SU-DHL-6 (cell line): ENCODE data around the gene CSTF3.

ENCODE experiments used
- H2AFZ ChIP-seq: fragments of 200-600 bp; sonication (generic); 2 replicates; pipeline ENCODE4 v1.6.1; 2014; ENCODE audit warnings: low read depth, mild to moderate bottlenecking, moderate library complexity, mixed read lengths, antibody characterized with exemption, low read length; ENCODE audit not compliant: severe bottlenecking
- H3F3A ChIP-seq: fragments of 200-600 bp; shearing (Covaris generic); 2 replicates; pipeline ENCODE4 v1.6.0; 2016; ENCODE audit warnings: antibody characterized with exemption, mild to moderate bottlenecking; ENCODE audit not compliant: insufficient read depth
- H3K27ac ChIP-seq: fragments of 200-600 bp; sonication (generic); 2 replicates; pipeline ENCODE4 v1.5.1; 2016; ENCODE audit warnings: low read depth, mild to moderate bottlenecking, low read length, moderate library complexity, mixed read lengths
- H3K27me3 ChIP-seq: fragments of 200-600 bp; sonication (generic), shearing (Covaris generic); 2 replicates; pipeline ENCODE4 v1.6.0; 2014; ENCODE audit warnings: mild to moderate bottlenecking, low read length
- H3K36me3 ChIP-seq: fragments of 200-600 bp; sonication (generic); 2 replicates; pipeline ENCODE4 v1.6.1; 2014; ENCODE audit warnings: mild to moderate bottlenecking, low read length, mixed read lengths
- H3K4me2 ChIP-seq: fragments of 300-600, 200-600 bp; shearing (Covaris generic), sonication (generic); 2 replicates; pipeline ENCODE4 v1.6.0; 2014; ENCODE audit warnings: low read length, low read depth, mild to moderate bottlenecking; ENCODE audit not compliant: poor library complexity, severe bottlenecking
- H3K4me3 ChIP-seq: fragments of 200-600 bp; sonication (generic); 2 replicates; pipeline ENCODE4 v1.5.1; 2014; ENCODE audit warnings: antibody characterized with exemption, low read length, mild to moderate bottlenecking, mixed read lengths; ENCODE audit not compliant: insufficient read depth, poor library complexity, severe bottlenecking
- H3K79me2 ChIP-seq: fragments of 200-600 bp; sonication (generic); 2 replicates; pipeline ENCODE4 v1.6.1; 2014; ENCODE audit warnings: mild to moderate bottlenecking, low read length, moderate library complexity; ENCODE audit not compliant: insufficient read depth
- H3K9ac ChIP-seq: fragments of 200-600 bp; sonication (generic); 2 replicates; pipeline ENCODE4 v1.7.0; 2014; ENCODE audit warnings: mild to moderate bottlenecking, low read length
- H3K9me2 ChIP-seq: fragments of 200-600 bp; sonication (generic); replicated peaks from 2 replicates; pipeline ENCODE4 v1.6.1; 2014; ENCODE audit warnings: low read length; ENCODE audit not compliant: insufficient read depth
- H3K9me3 ChIP-seq: fragments of 200-600 bp; sonication (generic); 2 replicates; pipeline ENCODE4 v1.6.1; 2014; ENCODE audit warnings: low read length, mixed read lengths; ENCODE audit not compliant: insufficient read depth
- H4K20me1 ChIP-seq: fragments of 200-600 bp; sonication (generic); 2 replicates; pipeline ENCODE4 v1.6.1; 2014; ENCODE audit warnings: low read depth, mild to moderate bottlenecking, antibody characterized with exemption, low read length, moderate library complexity, mixed read lengths
- CTCF ChIP-seq: fragments of 200-600 bp; sonication (generic); IDR thresholded peaks from one replicate; pipeline ENCODE4 v1.5.1; 2017; ENCODE audit warnings: antibody characterized with exemption, mild to moderate bottlenecking, low read length, moderate library complexity; ENCODE audit not compliant: insufficient read depth, poor library complexity, severe bottlenecking
- EZH2phosphoT487 ChIP-seq: fragments of 200-600 bp; sonication (generic), shearing (Covaris generic); conservative IDR thresholded peaks from 2 replicates; pipeline ENCODE4 v1.6.1; 2018; ENCODE audit warnings: mild to moderate bottlenecking, antibody characterized with exemption, low read length, moderate library complexity, mixed read lengths

CSTF3 gene

GRCh38 chr11:33157103-33158027 is 3.9 kb downstream of the CSTF3 start:
- Histone ChIP-seq H4K20me1 (no peaks in the 10 kb centered on the region), H3K36me3 (no peaks in the 10 kb centered on the region), H3K27ac (no peak overlapping the region), H3K9ac (no peak overlapping the region), H3K9me3 (no peaks in the 10 kb centered on the region), H2AFZ (no peak overlapping the region), H3K27me3 (no peaks in the 10 kb centered on the region), H3K4me2 (peak overlapping the region; percentile 51), H3K4me3 (no peak overlapping the region), H3F3A (no peaks in the 10 kb centered on the region), H3K9me2 (no peaks in the 10 kb centered on the region), H3K79me2 (peaks cover 96% of the 10 kb centered on the region)
- TF ChIP-seq EZH2phosphoT487 (no peak), CTCF (no peak)

GRCh38 chr11:33151399-33151798 is 9.9 kb downstream of the CSTF3 start:
- Histone ChIP-seq H3K79me2 (peaks cover 94% of the 10 kb centered on the region), H3K27me3 (no peaks in the 10 kb centered on the region), H2AFZ (no peak overlapping the region), H3K4me2 (no peak overlapping the region), H4K20me1 (no peaks in the 10 kb centered on the region), H3K36me3 (no peaks in the 10 kb centered on the region), H3K9me2 (no peaks in the 10 kb centered on the region), H3K27ac (no peak overlapping the region), H3F3A (no peaks in the 10 kb centered on the region), H3K9ac (no peak overlapping the region), H3K9me3 (no peaks in the 10 kb centered on the region), H3K4me3 (no peak overlapping the region)
- TF ChIP-seq CTCF: no peak

- H2AFZ ChIP-seq: no peak overlapping the region
- no peak overlapping the region for H3K27ac ChIP-seq
- H3K27me3 ChIP-seq: no peaks in the 10 kb centered on the region
- TF ChIP-seq EZH2phosphoT487 (no peak), CTCF (no peak)
- no peaks in the 10 kb centered on the region for H4K20me1 ChIP-seq
- no peaks in the 10 kb centered on the region for H3K9me3 ChIP-seq
- no peak overlapping the region for H3K4me3 ChIP-seq
- H3K9ac ChIP-seq: no peak overlapping the region
- no peaks in the 10 kb centered on the region for H3K9me2 ChIP-seq
- no peaks in the 10 kb centered on the region for H3K36me3 ChIP-seq
- H3K79me2 ChIP-seq: peaks cover 85% of the 10 kb centered on the region
- H3K4me2 ChIP-seq: no peak overlapping the region
- no peaks in the 10 kb centered on the region for H3F3A ChIP-seq
Measured at GRCh38 chr11:33147559-33147958, 13.7 kb downstream of the CSTF3 start.
